ENCODE data around the gene CD69.
"Not testable (repeated sequence)": the region's sequence is repeated elsewhere in the genome, so short reads cannot be mapped to it uniquely, and the experiment has no call there.

CD69 gene

GRCh38 chr12:9750276-9751203 lies 10.2 kb downstream of the CD69 start:
- DNase-seq (ENCODE audit: low spot score): peak; percentile 73

GRCh38 chr12:9749640-9750039 lies 11.1 kb downstream of the CD69 start:
- DNase-seq (ENCODE audit: low spot score): no peak

GRCh38 chr12:9745199-9745598 lies 15.5 kb downstream of the CD69 start:
- DNase-seq (ENCODE audit: low spot score): no peak

GRCh38 chr12:9742661-9743060 lies 18.0 kb downstream of the CD69 start:
- DNase-seq (ENCODE audit: low spot score): no peak

- no peak for DNase-seq (ENCODE audit: low spot score)
Measured at GRCh38 chr12:9741726-9742125, 19.0 kb downstream of the CD69 start.

GRCh38 chr12:9740106-9740750 lies 20.5 kb downstream of the CD69 start:
- no peak for DNase-seq (ENCODE audit: low spot score)

GRCh38 chr12:9739404-9740105 lies 21.1 kb downstream of the CD69 start:
- not testable (repeated sequence) for DNase-seq (ENCODE audit: low spot score)

GRCh38 chr12:9738905-9739304 lies 21.8 kb downstream of the CD69 start:
- DNase-seq (ENCODE audit: low spot score): not testable (repeated sequence)

GRCh38 chr12:9736936-9737705 lies 23.6 kb downstream of the CD69 start:
- no peak for DNase-seq (ENCODE audit: low spot score)

GRCh38 chr12:9735601-9736000 lies 25.1 kb downstream of the CD69 start:
- no peak for DNase-seq (ENCODE audit: low spot score)

- DNase-seq (ENCODE audit: low spot score): no peak
Measured at GRCh38 chr12:9732921-9733461, 27.7 kb downstream of the CD69 start, which contains the start of gene CLECL1. Gene CLECL1, minus strand, starts transcription at chr12:9733097.

- no peak for DNase-seq (ENCODE audit: low spot score)
Measured at GRCh38 chr12:9731797-9732196, 28.9 kb downstream of the CD69 start.

- no peak for DNase-seq (ENCODE audit: low spot score)
Measured at GRCh38 chr12:9731393-9731792, 29.3 kb downstream of the CD69 start.

- no peak for DNase-seq (ENCODE audit: low spot score)
Measured at GRCh38 chr12:9730591-9730990, 30.1 kb downstream of the CD69 start.

- DNase-seq (ENCODE audit: low spot score): no peak
Measured at GRCh38 chr12:9730011-9730410, 30.7 kb downstream of the CD69 start.

GRCh38 chr12:9729082-9729481 lies 31.6 kb downstream of the CD69 start:
- DNase-seq (ENCODE audit: low spot score): no peak

GRCh38 chr12:9727813-9728212 lies 32.9 kb downstream of the CD69 start:
- no peak for DNase-seq (ENCODE audit: low spot score)

GRCh38 chr12:9725213-9725870 lies 35.4 kb downstream of the CD69 start:
- no peak for DNase-seq (ENCODE audit: low spot score)

- DNase-seq (ENCODE audit: low spot score): no peak
Measured at GRCh38 chr12:9724023-9724422, 36.7 kb downstream of the CD69 start.

GRCh38 chr12:9721394-9722092 lies 39.2 kb downstream of the CD69 start:
- peak; percentile 11 for DNase-seq (ENCODE audit: low spot score)

All from AG08395 (cell line).